ENCODE results near the gene LRRC74A.

Gene LRRC74A

DNA sequence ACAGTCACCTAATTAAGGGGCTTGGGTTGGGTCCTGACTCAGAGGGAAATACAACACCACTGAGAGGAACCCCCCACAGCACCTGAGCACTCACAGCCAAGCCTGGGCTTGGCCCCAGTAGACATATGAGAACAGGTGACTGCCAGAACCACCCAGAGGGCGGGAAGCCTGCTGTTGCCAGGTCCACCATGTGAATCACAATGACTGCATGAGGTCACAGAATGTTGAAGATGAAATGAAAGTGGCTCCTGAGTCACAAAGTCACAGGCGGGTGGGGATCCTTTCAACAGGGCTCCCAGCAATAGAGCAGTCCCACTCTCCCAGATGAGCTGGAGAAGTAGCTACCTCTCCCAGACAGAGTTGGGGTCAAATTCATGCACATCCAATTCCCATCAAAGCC is at the start of gene LRRC74A:
Gene LRRC74A, plus strand, starts transcription at position 287 of the 400 bp plus-strand sequence. CDS start 290 bp downstream, outside the sequence.
- DNase-seq: no peak

GRCh38 chr14:76776428-76777251 is 49.6 kb upstream of the LRRC74A start:
- DNase-seq: no peak

GRCh38 chr14:76777721-76778120 is 48.5 kb upstream of the LRRC74A start:
- no peak for DNase-seq

DNA sequence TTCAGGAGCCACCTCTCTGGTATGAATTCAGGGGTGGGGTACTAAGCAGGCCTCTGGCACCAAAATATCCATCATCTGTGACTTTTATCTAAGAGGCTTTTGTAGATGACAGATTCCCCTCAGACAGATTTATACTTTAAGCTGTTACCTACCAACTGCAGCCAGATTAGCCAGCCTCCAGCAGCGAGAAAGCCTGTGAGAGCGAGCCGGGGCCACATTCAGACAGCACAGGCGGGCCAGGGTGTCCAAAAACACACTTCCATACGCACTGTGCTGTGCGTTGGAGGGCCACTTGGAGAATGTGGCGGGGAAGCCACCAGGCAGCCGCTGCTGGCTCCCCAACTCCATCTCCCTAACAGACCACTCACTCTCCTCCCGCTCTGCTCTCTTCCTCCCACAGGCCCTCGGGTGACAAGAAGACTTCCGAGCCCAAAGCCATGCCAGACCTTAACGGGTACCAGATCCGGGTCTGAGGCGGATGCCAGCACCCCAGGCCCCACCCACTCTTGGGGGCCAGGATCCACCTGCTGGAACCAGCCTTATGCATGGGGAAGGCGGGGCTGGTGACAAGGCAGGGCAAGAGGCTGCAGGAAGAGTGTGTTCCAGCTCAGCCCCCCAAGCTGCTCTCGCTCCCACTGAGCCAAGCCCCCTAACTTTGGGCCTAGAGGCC is 47.5 kb upstream of the LRRC74A start:
- DNase-seq: no peak

- DNase-seq: no peak
These were observed 46.8 kb upstream of the LRRC74A start for GRCh38 chr14:76779221-76780057.

- DNase-seq: no peak
These were observed 46.2 kb upstream of the LRRC74A start for GRCh38 chr14:76780058-76780345.

DNA sequence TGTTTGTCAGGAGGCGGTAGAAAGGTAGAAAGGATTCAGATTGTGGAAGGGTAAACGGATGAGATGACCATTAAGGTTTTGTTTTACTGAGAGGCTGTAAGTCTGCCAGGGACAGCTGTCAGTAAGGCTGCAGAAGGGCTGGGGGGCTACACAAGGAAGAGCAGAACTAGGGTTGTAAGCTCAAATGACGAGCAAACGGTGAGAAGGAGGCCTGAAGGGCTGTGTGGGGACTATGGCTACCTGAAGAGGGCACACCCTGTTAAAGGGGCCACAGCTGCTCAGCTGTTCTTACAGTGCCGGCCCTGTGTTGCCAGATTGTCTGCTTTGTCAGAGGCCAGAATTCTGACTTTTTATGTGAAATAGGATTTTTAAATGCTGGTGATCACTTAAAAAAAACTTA is 45.8 kb upstream of the LRRC74A start:
- DNase-seq: no peak

DNA sequence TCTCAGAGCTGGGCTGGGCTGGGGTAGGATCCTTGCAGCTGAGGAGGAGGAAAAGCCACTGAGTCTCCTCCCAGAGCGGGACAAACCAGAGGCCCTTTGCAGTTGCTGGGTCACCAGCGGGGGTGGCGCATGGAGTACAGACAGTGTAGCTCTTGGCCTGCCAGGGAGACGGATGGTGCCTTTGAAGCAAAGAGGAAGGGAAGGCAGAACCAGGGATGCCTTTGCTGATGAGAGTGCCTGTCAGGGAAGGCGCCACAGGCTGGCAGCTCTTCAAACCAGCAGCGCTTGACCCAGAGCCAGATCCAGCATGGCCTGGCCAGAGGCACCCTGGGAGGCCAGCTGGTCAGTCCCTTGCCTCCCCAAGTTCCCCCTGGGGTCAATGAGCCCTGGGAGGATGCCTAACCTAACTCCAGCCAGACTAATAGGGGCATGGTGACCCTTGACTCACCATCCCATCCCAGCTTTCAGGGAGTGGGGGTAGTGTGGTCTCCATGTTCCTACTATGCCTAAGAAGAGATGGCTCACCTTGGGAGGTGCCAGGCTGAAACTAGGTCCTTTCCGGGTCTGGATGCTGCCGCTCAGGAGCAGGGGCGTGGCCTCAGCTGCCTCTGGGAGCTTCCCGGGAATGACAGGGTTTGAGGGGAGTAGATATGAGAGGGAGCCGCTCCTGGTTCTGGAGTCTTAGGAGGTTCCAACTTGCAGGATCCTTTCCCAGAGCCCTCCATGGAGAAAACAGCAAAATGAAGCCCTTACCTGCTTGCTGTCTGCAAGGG is 45.1 kb upstream of the LRRC74A start:
- no peak for DNase-seq

- no peak for DNase-seq
These were observed 44.6 kb upstream of the LRRC74A start for GRCh38 chr14:76781648-76782051.

- no peak for DNase-seq
These were observed 43.9 kb upstream of the LRRC74A start for GRCh38 chr14:76782115-76782884.

DNA sequence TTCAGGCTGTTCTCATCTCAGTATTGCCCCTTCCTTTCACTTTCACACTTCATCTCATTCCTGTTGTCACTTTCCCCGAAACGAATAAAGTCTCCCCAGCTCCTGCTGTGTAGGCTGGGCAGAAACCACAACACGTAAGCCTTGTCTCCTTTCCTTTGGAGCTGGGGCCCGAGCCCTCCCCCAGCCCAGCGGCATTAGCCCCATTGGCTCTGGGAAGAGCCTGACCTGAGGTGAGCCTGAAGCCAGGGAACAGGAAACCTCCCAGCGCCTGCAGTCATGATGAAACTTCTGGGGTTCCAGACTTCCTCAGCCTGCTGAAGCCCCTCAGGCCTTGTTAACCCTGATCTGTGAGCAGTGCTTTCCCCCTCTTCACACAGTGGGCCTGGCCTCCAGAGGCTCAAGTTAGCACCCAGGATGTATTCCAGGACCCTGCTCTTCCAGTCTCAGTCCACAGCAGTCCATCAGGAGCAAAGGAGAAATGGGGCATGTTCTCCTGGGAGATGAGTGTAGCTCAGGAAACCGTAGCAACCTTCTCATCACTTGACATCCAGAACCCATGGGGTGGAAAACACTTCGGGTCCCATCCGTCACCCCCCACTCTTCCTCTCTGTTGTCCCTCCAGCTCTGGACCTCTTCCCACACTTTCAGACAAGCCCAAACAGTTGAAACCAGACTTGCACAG is 43.2 kb upstream of the LRRC74A start:
- DNase-seq: no peak

GRCh38 chr14:76784266-76784874 is 41.8 kb upstream of the LRRC74A start:
- no peak for DNase-seq

- DNase-seq: no peak
These were observed 41.3 kb upstream of the LRRC74A start for GRCh38 chr14:76784881-76785280.

- no peak for DNase-seq
These were observed 39.6 kb upstream of the LRRC74A start for GRCh38 chr14:76786601-76787000.

DNA sequence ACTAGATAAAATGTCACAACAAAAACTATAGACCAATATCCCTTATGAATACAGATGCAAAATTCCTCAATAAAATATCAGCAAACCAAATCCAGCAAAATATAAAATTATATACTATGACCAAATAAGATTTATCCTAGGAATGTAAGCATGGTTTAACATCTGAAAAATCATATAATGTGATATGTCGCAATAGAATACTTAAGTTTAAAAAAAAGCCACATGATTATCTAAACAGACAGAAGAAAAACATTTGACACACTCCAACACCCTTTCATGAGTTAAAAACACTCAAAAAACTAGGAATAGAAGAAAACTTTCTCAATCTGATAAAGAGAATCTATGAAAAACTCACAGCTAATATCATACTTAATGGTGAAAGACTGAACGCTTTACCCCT is 33.8 kb upstream of the LRRC74A start:
- no peak for DNase-seq

GRCh38 chr14:76793324-76793723 is 32.9 kb upstream of the LRRC74A start:
- no peak for DNase-seq

GRCh38 chr14:76793956-76794355 is 32.3 kb upstream of the LRRC74A start:
- no peak for DNase-seq

- no peak for DNase-seq
These were observed 19.8 kb upstream of the LRRC74A start for GRCh38 chr14:76806446-76806845.

GRCh38 chr14:76808011-76808410 is 18.2 kb upstream of the LRRC74A start:
- no peak for DNase-seq

DNA sequence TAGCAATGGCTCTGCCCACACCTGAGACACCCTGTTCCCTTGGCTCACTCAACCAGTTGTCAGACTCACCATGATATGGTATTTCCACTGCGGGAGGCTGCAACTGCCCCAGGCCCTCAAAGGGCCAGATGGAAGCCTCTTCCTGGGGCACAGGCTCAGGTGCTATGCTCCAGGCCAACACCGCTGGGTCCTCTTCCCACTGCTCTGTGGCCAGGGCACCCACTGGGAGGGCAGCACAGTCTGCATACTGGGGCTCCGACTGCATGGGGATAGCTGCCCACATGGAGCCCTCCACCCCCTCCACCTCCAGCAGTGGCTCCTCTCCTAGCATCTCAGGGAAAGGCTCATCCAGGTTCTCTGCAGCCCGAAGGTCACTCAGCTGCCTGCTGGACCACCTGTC is 17.2 kb upstream of the LRRC74A start:
- no peak for DNase-seq

DNA sequence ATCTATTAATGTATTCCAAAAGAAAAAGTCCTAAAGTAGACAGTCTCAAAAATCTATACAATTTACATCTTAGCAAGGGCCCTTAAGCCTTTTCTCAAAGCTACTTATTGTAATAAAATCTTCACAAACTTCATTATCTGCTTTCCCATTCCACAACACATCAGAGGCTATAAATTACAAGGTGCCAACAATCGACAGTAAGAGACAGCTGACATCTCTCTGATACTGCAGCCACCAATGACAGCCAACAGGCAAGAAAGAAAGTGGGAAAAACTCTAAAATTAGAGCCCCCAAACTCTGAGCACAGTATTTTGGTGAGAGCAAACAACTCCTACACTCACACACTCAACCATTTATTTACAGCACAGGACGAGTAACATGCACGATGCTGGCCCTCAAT is 15.7 kb upstream of the LRRC74A start:
- no peak for DNase-seq

All from T1000 (cell line).